ENCODE measurements around the gene RFNG. TPM values are rescaled to one million over a fixed set of nuclear protein-coding genes. Genes with fewer than 3 reads are reported as not detected.

Gene RFNG
- total and polyA plus RNA-seq, 2 of the 13 experiments (the other 11 are each of a cell fraction or from before 2014, with no cell fraction given) = 61.4 to 64.0 TPM

- TF ChIP-seq BCL3 (CRISPR knock-in tag; IDR thresholded peaks at IDR 0.05) (no peak), SMAD9 (CRISPR knock-in tag; IDR thresholded peaks at IDR 0.05) (no peak), POGK (CRISPR knock-in tag; conservative IDR thresholded peaks at IDR 0.05) (peak; percentile 95), DR1 (CRISPR knock-in tag; IDR thresholded peaks at IDR 0.05) (peak; percentile 24; the same call in 1 of the 2 replicates), ZNF296 (CRISPR knock-in tag; conservative IDR thresholded peaks at IDR 0.05) (peak; percentile 86), ZBTB14 (CRISPR knock-in tag; IDR thresholded peaks at IDR 0.05) (no peak), KAT8 (CRISPR knock-in tag; IDR thresholded peaks at IDR 0.05) (peak; percentile 22; the same call in 1 of the 2 replicates), TRIM22 (IDR thresholded peaks at IDR 0.05) (no peak), BCL6 (CRISPR knock-in tag; IDR thresholded peaks at IDR 0.05) (0 out of 2 replicates have a peak, but pooled peaks have one; percentile 5), IKZF1 (IDR thresholded peaks at IDR 0.05) (no peak), SRSF9 (IDR thresholded peaks at IDR 0.05; ENCODE audit: borderline replicate concordance, insufficient read depth, low read depth, low read length, poor library complexity, severe bottlenecking) (no peak), FOXK2 (IDR thresholded peaks at IDR 0.05) (no peak), POGZ (CRISPR knock-in tag; IDR thresholded peaks at IDR 0.05) (peak; percentile 58; the same call in 1 of the 2 replicates), NR2F2 (IDR thresholded peaks at IDR 0.05; ENCODE audit: borderline replicate concordance, low read depth) (no peak), HOXA3 (CRISPR knock-in tag; IDR thresholded peaks at IDR 0.05) (peak; percentile 71), MAFF (IDR thresholded peaks at IDR 0.05; ENCODE audit: low read depth, low read length) (no peak), SSRP1 (CRISPR knock-in tag; IDR thresholded peaks at IDR 0.05) (peak; percentile 96), DZIP1 (CRISPR knock-in tag; IDR thresholded peaks at IDR 0.05) (peak; percentile 65), ZNF619 (CRISPR knock-in tag; IDR thresholded peaks at IDR 0.05) (peak; percentile 86; the same call in 1 of the 2 replicates), HNF4A (CRISPR knock-in tag; IDR thresholded peaks at IDR 0.05) (peak; percentile 29), SMYD3 (CRISPR knock-in tag; IDR thresholded peaks at IDR 0.05) (no peak), ZNF703 (CRISPR knock-in tag; IDR thresholded peaks at IDR 0.05; ENCODE audit: borderline replicate concordance) (no peak; the same call in 1 of the 2 replicates), ZNF777 (CRISPR knock-in tag; IDR thresholded peaks at IDR 0.05) (no peak)
Observed at GRCh38 chr17:81999976-82000802, 51.4 kb downstream of the RFNG start (continued).
